Dedifferentiated amniotic fluid mesenchymal stem cell (primary cell): ENCODE data around the gene ELK4.

Source experiments
- DNase-seq: peaks from one replicate; pipeline ENCODE4 v3.0.0-alpha.2; 2016; ENCODE audit errors: extremely low spot score

The ELK4 gene, protein sequence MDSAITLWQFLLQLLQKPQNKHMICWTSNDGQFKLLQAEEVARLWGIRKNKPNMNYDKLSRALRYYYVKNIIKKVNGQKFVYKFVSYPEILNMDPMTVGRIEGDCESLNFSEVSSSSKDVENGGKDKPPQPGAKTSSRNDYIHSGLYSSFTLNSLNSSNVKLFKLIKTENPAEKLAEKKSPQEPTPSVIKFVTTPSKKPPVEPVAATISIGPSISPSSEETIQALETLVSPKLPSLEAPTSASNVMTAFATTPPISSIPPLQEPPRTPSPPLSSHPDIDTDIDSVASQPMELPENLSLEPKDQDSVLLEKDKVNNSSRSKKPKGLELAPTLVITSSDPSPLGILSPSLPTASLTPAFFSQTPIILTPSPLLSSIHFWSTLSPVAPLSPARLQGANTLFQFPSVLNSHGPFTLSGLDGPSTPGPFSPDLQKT

DNA sequence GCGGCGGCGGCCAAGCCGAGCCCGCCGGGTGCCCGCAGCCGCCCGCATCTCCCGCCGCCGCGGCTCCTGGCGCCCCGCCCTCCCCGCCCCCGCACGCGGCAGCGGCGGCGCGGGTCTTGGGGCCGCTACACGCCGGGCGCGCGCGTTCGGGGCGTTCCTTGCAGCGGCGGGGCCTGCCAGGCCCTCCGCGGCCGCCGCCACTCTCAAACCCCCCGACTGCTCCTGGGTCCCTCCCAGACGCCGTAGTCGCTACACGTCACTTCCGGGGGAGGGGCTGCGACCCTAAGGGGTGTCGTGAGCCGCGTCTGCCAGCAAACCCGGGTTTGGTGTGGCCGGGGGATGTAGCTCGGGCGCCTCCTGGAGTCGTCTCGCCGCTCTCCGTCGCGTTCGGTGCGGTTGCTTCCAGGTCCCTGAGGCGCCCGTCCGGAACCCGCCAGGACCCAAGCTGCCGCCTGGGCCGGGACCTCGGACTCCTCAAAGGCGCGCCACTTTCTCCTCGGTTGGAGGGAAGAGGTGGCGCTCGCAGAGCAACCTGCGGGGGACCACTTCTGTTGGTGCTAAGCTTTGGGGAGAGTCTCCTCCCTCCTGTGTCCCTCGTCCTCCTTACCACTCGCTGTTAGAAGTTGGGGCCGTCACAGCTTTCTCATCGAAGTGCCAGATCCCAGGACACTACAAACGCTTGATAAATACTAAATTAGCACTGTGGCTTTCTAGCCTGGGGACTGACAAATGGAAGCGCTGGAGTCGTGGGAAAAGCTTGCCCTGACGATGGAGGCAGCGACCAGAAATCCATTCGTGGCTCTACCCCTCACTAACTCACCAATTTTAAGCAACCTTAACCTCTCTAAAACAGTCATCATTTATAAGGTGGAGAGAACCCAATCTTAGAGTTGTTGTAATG lies at the start of gene ELK4:
ELK4 (minus strand) TSS at position 244 of the 901 bp plus-strand sequence. CDS start 8,129 bp downstream, outside the sequence.
- peak; percentile 97 for DNase-seq

DNA sequence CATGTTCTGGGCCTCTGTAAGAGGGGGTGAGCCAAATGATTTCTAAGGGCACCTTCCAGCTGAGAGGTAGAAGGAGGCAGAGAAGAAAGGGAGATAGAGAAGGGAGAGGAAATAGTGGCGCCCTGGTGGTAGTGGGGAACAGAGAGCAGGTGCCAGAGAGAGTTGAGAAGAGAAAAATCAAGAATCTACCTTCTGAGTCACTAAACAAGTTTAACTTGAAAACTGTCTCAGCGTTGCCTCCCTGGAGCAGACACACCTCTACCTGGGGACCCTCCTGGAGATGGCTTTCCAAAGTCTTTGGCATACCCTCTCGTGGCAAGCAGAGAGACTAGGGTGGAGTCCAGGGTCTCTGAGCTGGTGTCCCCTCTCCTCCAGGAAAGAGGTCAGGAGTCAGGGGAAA lies 49.6 kb upstream of the ELK4 start:
- no peak for DNase-seq

DNA sequence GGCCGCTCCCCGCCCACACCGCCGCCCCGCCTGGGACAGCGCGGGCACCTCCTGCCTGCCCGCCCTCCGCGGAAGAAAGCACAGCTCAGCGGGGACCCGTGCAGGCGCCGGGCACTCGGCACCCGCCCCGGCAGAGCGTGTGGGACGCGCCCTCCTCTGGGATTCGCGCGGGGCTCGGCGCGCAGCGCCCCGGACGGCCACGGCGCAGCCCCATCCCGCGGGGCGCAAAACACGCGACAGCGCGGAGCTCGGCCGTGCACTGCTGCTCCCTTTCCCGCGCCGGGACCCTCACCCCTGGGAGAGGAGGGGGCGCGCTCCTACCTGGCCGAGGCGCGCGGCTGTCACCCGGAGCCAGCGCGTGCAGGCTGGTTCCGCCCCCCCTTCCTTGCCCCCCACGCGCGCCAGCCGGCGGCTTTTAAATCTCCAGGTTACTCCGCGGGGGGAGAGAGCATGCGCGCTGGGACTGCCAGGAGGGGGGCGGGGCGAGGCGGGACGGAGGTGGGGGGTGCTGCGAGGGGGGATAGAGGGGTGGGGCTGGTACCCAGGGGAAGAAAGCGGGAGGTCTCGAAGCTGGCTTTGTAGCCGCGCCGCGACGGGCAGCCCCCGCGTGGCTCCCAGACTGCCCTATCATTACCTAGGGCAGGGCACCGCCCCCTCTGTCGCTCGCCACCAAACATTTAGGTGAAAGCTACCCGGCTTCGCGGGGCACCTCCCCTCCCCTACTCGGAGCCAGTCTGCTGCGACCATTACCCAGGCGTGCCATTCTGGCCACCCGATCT lies 48.5 kb upstream of the ELK4 start, which contains the start of gene SLC45A3:
SLC45A3 (minus strand) TSS at position 437 of the 779 bp plus-strand sequence. CDS start 15,853 bp downstream, outside the sequence.
- no peak for DNase-seq

DNA sequence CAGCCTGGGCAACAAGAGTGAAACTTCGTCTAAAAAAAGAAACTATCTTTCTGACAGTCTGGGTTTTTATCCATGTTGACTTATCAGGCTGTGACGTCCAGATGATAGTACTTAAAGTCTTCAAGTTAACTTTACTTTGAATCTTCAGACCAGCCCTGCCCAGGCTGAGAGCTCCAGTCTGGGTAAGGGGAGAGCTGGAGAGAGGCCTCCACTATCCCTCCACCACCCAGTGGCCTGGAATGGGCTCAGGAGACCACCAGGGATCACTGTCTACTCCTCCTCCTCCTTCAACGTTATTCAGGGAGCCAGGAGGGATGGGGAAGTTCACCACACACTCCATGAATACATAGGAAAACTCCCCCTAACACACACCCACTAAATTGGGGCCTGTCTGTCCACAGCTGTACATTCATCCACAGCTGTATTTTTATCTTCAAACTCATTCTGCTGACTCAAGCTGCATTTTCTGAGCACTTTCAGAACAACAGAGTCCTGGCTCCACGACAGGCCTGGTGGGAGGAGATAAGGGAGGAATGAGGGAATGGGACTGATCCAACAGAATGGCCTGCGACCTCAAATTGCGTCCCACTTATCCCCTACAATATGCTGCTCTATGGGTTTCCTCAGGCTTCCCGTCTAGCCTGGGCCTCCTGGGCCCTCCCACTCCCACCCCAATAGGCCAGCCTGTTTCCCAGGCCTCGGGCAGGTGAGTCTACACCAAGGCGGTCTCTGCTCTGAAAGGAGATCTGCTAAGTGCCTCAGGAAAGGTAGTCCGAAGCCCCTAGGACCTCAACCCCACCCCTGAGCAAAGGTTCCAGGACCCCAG lies 46.7 kb upstream of the ELK4 start:
- no peak for DNase-seq

DNA sequence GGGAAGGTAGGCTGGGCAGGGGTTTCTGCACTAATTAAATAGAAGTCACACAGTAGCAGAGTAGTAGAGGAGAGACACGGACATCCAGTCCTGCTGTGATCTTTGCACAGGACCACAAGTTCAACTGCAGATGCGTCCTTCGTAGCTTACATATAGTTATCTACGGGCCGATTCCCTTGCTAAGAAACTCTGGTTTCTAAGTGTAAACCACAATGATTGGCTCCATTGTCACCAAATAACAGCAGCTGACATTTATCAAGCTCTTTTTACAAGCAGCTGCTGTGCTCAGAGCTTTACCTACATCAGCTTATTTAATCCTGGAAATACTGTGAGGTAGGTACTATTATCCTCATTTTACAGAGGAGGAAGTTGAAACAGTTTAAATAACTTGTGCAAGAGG lies 45.4 kb upstream of the ELK4 start:
- no peak for DNase-seq

DNA sequence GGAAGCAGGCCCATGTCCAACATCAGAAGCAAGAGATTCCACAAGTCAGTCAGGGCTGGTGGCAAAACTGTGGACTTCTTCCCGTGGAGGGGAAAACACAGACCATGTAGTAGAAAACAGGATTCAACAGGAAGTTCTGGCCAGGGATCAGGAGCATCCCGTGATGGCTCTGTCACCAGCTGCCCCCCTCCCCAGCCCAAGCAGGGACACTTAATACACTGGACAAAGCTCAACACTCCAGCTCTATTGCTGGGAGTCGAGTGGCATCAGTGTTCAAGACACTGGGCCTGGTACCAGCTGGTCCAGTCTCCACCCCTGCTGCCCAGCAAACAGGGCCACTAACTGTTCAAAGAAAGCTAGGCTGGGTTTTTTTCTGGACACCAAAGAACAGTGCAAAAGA lies 44.8 kb upstream of the ELK4 start:
- DNase-seq = no peak

DNA sequence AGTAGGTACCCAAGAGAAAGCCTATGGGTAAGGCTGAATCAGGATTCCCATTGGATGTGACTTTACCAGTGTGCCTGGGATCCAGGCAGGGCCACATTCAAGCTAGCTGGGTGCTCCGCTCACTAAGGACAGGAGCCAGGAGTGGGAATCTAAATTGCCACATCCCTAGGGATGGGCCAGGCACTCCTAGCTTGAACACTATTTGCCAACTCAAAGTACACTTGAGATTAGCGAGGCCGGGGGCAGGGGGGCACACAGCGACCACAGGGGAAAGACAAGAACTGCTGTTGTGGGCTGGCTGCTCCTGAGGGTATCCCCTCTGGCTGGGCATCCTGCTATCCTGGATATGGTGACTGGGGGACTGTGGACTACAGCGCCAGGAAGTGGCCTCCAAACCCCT lies 44.2 kb upstream of the ELK4 start:
- no peak for DNase-seq

DNA sequence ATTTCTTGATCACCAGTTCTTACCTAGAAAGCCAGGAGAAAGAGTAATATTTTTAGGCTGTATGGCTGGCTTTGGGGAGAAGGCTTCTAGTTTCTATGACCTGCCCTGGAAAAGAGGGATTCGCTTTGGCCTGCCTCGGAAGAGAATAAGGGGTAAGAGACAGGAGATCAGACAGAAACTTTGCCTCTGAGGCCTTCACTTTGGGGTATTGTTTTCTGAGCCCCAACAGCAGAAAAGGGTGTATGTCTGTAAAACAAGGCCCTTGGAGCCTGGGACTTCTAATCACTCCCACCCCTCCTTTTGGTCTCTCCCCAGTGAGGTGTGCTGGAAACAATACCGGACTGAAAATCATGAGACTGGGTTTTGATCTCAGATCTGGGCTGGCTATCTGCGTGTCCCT lies 43.4 kb upstream of the ELK4 start:
- DNase-seq = no peak

DNA sequence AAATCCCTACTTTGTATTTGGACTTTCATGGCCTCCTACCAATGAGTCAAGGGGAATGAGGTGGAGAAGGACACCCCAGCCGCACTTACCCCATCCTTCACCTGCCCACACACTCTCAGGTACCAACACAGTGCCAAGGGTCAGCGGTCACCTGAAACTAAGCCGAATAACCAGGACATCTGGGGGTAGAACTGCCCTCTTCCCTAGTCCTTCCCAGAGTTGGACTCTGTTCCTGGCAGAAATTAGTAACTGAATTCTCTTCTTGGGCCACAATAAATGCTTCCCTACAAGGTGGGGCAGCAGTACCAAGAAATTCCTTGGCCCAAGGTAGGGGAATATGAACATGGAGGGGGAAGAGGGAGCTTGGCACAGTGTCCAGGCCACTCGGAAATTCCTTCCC lies 41.2 kb upstream of the ELK4 start:
- no peak for DNase-seq

DNA sequence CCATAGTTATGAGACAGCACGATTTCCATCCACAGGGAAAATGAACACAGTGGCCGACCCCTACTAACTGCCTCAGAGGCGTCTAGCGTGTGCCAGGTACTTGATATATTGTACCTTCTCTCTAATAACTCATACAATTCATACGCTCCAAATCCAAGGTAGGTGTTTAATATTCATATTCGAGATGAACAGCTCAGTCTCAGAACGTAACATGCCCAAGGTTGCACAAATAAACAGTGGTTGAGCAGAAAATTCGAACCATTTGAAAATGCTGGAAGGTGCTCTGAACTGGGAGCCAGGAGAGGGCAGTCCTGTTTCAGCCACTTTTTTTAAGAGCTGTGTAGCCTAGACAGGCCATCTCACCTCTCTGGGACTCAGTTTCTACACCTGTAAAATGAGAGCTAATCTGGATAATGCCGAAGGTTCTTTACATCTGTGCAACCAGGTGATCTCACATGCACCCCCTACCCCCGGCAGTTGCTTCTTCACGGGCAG lies 40.6 kb upstream of the ELK4 start:
- no peak for DNase-seq

DNA sequence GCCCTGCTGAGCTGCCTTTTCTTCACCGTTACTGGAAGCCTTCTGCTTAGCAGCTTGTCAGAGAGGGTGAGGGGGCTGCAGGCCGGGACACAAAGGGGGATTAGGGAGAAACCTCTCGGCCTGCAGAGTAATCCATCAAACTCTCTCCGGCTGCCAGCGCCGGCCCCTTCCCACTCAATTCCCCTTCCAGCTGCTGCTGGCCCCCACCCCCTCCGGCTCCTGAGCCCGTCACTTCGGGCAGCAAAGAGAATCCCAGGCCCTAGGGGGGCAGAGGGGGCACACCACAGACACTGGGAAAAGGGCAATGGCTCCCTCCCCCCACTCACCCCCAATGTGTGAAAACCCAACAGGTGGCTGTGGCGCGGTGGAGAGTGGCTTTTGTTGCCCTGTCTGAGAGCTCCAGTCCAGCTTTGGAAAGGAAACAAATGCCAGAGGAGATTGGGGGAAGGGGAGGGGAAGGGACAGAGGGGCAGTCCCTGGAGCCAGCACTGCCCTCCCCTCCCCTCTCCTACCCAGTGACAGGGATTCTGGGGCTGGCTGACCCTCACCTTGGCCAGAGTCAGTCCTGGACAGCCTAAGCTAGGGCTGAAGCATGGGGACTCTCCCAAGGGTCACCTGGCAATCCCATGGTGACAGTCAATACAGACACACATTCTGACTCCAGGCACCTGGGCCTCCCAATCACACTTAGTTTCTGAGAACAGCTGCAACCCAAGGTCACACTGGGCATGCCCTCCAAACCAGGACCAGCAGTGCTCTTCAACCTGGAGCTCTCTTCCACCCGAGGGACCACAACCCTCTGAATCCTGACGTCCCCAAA lies 39.0 kb upstream of the ELK4 start:
- DNase-seq = no peak

DNA sequence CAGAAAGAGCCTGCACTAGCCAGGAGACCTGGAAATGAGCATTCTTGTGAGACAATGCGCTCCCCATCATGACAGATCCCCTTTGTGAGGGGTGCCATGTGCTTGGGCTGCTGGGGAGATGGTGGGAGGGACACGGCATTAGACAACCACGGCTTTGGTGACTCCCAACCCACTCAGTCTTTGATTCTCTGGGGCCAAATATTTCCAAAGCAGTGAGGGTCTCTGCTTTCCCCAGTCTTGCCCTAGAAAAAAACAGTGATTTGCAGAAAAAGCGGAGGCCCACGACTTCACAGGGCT lies 38.3 kb upstream of the ELK4 start:
- no peak for DNase-seq

DNA sequence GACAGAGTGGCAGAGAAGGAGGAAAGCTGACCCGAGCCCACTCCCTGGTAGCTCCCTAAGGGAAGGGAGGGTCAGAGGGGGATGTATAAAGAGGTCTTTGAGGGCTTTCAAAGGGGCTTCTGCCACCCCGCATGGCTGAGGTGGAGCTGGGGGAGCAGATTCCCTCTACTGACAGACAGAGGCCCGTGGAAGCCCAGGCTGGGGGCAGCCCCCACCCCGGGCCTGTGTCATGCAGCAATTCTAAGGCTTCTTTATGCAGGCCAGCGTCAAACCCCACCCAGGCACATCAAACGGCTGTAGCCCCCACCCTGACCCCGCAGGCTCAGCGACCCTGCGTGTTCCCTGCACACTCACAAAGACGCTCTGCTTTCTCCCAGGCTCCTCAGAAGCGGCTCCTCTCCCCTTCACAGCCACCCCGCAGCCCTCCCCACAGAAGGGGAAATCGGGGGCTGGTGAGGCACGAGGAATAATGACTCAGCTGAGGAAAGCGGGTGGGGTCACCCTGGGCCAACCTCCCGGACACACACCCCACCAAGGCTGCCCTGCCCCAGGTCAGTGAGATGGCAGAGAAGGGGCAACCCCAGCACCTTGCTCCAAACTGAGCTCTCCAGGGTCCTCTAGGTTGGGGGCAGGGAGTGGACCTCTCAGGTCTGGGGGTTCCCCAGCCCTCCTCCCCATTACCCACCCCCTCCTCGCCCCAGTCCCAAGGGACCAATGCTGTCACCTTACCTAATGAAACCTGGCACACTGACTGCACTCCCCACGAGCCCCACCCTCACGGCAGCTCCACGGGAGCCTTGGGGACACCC lies 37.7 kb upstream of the ELK4 start:
- DNase-seq = no peak

DNA sequence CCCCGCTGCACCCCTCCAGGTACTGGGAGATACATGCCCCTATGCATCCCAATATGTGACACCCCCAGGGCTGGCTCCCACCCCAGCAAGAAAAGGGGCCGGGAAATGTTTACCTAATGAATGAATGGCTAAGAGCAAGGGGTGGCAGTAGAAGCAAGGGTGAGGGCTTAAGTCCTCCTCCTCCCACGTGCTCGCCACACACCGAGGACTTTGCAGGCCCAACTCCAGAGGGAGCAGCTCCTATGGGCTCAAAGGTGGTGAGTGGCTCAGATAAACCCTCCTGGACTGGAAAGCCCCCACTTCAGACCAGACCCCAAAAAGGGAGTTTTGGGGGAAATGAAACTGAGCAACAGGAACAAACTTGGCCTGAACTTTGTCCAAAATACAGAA lies 37.1 kb upstream of the ELK4 start:
- DNase-seq = no peak

DNA sequence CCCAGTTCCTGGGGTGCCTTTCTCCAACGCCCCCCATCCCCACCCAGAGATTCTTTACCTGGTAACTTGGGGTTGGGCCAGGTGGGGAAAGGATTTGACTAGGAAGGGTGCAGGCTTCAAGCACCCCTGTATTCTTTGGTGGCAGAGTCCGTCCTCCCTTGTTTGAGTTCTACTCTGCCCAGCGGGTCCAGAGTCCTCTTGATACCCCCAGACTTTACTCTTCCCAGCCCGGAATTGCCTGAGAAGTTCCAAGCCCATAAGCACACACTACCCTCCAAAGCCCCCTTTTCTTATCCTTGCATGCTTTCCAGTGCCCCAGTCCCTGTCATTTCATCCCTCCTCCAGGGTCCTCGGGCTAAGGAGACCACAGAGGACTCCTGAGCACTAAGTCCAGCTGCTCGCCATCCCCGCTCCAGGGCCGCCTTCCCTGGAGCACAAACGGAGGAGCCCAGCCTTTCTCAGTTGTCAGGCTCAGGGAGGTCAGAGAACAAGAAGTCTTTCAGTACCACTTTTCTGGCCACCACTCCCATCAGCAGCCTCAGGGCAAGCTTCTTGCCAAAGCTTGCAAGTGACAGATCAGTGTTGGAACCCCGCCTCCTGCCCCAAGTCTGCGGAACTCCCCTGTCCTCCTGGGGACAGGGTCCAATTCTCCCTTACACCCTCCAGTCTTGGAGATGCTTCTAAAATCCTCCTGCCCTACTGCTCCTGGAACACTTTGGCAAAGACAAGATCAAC lies 36.3 kb upstream of the ELK4 start:
- no peak for DNase-seq

DNA sequence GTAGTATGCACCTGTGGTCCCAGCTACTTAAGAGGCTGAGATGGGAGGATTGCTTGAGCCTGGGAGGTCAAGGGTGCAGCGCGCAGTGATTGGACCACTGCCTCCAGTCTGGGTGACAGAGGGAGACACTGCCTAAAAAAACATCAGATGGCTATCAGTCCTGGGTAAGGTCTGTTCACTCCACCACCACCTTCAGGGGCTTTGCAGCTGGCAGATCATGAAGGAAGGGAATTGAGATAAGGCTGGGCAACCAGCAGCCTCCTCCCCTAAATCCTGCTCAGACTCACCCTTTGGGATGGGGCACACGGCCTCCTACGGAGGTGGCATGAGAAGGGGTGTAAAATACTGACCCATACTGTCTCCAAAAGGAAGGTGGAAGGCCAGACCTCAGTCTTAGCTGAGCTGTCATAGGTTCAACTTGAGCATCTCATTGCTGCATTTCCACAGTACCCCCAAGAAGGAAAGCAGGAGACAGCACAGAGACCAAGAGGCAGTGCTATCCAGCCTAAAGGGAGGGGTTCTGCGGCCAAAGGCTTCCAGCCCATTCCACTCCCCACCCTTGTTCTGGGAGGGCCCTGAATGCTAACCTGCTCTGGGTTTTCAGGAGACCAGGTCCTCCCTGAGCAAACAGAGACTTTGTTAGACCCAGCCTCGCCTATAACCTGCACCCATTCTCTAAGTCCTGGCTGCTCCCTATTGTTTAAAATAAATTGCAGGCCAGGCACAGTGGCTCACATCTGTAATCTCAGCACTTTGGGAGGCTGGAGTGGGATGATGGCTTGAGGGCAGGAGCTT lies 34.8 kb upstream of the ELK4 start:
- DNase-seq = no peak

DNA sequence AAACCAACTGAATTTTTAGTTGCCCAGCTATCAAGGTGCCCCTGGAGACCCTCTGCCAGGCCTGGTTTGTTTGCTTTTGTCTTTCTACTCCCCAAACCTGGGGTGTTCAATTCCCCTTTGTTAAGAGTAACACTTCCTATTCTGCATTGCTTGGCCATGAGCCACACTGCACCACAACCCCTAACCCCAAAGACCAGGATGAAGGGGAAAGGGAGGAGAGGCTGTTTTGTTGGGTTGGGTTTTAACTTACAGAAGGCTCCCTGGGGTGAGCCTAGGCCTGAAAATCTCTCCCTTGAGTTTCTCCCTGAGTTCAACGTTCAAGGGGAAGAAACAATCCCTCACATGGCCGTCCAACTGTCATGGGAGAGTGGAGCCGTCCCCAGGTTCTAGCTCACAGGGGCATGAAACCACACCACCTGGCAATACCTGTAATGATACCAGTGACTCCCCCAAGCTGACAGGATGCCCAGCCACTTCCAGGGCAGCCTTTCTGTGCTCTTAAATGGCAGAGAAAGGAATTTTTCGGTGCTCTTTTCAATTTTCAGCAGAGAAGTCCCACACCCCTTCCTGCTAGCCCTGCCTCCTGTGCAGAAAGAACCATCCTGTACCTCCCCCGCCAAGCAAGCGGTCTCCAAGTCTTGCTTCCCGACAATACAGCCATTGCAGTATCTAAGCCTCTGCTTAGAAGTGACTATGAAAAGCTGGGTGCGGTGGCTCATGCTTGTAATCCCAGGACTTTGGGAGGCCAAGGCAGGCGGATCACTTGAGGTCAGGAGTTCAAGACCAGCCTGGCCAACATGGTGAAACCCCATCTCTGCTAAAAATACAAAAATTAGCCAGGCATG lies 33.6 kb upstream of the ELK4 start:
- no peak for DNase-seq
